ENCODE data around the gene CCZ1.
"Not testable (repeated sequence)": the region's sequence is repeated elsewhere in the genome, so short reads cannot be mapped to it uniquely, and the experiment has no call there.

DNA sequence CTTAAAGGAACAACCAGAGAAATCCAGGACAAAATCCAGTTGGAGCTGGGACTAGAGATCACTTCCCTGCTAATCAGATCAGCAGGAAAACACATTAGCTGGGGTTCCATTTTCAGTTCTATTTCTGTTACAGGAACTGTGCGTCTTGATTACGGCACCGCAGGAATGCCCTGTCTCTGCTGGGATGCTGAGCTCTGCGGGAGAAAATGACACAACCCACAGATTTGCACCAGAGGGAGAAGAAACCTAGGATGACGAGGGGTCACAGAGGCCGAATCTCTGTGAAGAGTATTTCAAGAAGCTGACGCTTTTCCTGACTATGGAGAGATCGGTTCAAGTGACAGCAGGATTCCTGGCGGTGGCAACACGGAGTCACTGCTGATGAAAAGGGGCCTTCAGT lies 31.8 kb downstream of the CCZ1 start:
- TF ChIP-seq, protein P1, sequence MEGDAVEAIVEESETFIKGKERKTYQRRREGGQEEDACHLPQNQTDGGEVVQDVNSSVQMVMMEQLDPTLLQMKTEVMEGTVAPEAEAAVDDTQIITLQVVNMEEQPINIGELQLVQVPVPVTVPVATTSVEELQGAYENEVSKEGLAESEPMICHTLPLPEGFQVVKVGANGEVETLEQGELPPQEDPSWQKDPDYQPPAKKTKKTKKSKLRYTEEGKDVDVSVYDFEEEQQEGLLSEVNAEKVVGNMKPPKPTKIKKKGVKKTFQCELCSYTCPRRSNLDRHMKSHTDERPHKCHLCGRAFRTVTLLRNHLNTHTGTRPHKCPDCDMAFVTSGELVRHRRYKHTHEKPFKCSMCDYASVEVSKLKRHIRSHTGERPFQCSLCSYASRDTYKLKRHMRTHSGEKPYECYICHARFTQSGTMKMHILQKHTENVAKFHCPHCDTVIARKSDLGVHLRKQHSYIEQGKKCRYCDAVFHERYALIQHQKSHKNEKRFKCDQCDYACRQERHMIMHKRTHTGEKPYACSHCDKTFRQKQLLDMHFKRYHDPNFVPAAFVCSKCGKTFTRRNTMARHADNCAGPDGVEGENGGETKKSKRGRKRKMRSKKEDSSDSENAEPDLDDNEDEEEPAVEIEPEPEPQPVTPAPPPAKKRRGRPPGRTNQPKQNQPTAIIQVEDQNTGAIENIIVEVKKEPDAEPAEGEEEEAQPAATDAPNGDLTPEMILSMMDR (conservative IDR thresholded peaks at IDR 0.05; ENCODE audit: low read depth, low read length): not testable (repeated sequence)
- not testable (repeated sequence) for TF ChIP-seq EZH2 (IDR thresholded peaks at IDR 0.05; ENCODE audit: low read length, unreplicated experiment); EZH2phosphoT487 (IDR thresholded peaks at IDR 0.05; ENCODE audit: borderline replicate concordance, low read length)

Data from PC-3 (cell line).